ENCODE results near the gene EMP1.

EMP1 gene

GRCh38 chr12:13195250-13195649 lies 1.3 kb upstream of the EMP1 start:
- no peak for DNase-seq (ENCODE audit: extremely low read depth in 1 of 2, low read depth in 1 of 2)

- DNase-seq (ENCODE audit: extremely low read depth in 1 of 2, low read depth in 1 of 2): no peak
Observed at GRCh38 chr12:13195785-13196129, 769 bp upstream of the EMP1 start.

- no peak for DNase-seq (ENCODE audit: extremely low read depth in 1 of 2, low read depth in 1 of 2)
Observed at GRCh38 chr12:13197032-13197431, 506 bp downstream of the EMP1 start.

DNA sequence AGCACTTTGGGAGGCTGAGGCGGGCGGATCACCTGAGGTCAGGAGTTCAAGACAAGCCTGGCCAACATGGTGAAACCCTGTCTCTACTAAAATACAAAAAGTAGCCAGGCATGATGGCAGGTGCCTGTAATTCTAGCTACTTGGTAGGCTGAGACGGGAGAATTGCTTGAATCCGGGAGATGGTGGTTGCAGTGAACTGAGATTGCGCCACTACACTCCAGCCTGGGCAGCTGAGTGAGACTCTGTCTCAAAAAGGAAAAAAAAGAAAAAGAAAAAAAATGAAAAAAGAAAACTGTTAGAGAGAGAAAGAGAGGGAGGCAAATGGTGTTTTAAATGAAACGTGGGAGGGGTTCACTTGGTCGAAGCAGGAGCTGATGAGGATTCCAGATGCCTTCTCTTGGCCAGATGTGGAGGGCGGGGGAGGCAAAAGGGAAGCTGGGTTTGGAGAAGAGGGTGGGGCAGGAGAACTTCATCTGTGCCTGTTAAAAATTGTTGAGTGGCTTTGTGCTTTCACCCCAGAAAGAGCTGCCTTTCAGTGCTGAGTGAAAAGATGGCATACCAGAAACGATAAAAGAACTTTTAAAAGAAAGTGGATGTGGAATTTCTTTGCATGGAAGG lies 1.1 kb downstream of the EMP1 start:
- no peak for DNase-seq (ENCODE audit: extremely low read depth in 1 of 2, low read depth in 1 of 2)

DNA sequence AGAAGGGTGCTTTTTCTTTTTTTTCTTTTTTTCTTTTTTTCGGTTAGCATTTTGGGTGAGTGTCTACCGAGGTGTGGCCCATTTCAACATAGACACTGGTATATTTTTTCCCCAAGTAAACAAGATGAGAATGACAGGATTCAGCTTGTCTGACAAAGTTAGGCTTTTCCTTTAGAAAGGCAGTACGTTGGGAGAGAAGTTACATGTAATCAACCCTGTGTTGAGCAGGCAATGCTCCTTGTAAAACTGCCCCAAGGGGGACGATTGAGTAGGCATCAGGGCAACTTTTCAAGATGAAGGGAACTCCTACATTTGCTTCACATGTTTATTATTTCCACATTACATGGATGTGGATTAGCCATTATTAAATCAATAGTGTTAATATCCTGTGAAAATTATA lies 1.7 kb downstream of the EMP1 start:
- DNase-seq (ENCODE audit: extremely low read depth in 1 of 2, low read depth in 1 of 2): no peak

DNA sequence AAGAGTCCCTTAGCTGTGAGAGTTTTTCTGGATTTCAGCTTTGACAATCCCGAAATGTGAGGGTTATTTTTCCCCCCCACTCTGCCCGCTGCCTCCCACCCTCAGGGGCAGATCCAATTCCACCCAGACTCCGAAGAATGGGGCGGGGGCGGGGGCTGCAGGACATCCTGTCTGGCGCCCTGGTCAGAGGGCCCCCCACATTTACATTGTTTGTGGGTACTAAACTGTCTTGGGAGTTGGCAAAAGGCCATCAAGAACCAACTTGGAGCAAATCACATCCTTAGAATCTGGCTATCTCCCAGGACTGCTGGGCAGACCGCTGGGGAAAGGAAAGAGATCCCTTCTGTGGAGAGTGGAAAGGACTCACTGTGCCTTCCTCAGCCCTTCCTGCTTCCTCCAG lies 2.4 kb downstream of the EMP1 start:
- no peak for DNase-seq (ENCODE audit: extremely low read depth in 1 of 2, low read depth in 1 of 2)

GRCh38 chr12:13199592-13199991 lies 3.1 kb downstream of the EMP1 start:
- no peak for DNase-seq (ENCODE audit: extremely low read depth in 1 of 2, low read depth in 1 of 2)

GRCh38 chr12:13200841-13201240 lies 4.3 kb downstream of the EMP1 start:
- no peak for DNase-seq (ENCODE audit: extremely low read depth in 1 of 2, low read depth in 1 of 2)

- no peak for DNase-seq (ENCODE audit: extremely low read depth in 1 of 2, low read depth in 1 of 2)
Observed at GRCh38 chr12:13203034-13203922, 6.8 kb downstream of the EMP1 start.

- DNase-seq (ENCODE audit: extremely low read depth in 1 of 2, low read depth in 1 of 2): no peak
Observed at GRCh38 chr12:13204428-13204827, 7.9 kb downstream of the EMP1 start.

DNA sequence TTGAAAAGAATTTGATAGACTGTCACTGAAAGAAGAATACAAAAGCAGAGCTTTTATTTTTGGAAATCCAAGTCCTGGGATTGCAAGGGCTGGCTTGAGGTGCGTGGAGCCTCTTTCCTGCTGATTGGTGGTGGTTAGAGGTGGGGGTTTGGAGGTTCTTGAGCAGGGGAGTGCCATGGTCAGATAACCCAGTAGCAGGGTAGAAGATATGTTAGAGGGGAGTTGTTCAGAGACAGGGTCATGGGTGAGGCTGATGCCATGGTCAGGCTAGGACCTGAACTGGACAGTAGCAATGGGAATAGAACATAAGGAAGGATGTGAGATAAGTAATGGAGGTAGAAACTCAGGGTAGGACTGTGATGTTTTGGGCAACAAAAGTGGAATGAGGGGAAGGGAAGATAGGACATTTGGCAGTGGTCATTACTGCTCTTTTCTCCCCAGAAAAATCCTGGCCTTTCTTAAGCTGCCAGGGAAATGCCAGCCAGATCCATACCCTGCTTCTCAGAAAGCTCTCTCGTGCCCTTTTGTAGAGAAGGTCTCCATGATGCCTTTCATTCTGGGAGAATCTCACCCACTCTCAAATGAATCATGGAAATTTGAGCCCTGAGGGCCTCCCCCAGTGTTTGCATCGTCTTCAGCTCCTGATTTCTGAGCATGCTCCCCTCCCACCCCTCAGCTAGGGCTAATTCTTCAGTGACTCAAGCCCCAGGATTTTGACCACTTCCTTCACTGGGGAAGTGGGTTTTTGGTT lies 9.5 kb downstream of the EMP1 start:
- no peak for DNase-seq (ENCODE audit: extremely low read depth in 1 of 2, low read depth in 1 of 2)

DNA sequence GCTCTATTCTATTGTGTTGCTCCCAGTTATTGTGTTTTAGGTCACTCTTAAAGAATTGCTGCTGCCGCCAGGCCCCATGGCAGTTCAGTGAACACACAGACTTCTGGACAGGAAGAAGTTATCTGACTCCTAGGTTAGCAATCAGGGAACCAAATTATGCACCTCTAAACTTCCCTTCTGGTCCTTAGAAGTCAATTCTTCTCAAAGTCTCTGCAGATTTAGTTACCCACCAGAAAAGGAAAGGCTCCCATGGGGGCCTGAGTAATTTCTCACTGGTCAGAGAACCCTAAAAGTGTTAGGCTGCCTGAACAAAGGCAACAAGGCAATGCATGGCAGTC lies 10.0 kb downstream of the EMP1 start:
- DNase-seq (ENCODE audit: extremely low read depth in 1 of 2, low read depth in 1 of 2): no peak

DNA sequence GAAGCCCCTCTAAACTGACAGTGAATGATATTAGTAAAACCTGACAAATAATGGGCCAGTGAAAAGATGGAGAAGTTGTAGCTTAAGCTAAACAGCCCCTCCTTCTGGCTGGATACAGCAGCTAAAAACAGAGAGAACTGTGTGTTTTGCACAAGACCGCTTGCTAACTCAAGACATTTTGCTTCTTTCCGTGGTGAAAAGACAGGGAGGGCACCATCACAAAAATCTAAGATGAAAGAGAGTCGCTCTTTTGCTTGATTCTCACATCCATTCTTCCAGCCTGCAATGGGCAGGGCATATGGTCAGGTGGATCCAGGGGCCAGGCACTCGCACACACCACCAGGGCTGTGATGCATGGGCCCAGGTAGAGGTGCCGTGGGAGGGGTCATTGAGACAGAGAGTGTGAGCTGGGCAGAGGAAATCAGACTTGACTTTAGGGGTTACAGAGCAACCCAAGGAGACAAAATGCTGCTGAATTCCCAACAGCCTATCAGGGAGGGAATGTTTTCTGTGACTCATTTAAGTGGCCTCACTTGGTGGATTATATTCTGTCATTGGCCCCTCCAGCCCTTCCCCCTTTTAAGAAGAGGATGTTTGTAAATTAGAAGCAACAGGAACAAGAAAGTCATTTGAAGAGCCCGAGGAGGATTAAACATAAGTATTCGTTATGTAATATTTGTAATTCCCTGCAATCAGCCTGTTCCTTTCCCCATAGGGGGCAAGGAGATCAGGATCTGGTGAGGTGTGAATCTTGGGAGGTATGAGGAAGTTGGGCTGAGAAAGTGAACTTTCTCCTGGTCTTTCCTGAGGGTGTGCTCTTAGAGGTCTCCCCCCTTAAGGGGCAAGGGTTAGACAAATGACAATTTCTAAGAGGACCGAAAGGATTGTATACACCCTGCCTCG lies 12.3 kb downstream of the EMP1 start:
- no peak for DNase-seq (ENCODE audit: extremely low read depth in 1 of 2, low read depth in 1 of 2)

DNA sequence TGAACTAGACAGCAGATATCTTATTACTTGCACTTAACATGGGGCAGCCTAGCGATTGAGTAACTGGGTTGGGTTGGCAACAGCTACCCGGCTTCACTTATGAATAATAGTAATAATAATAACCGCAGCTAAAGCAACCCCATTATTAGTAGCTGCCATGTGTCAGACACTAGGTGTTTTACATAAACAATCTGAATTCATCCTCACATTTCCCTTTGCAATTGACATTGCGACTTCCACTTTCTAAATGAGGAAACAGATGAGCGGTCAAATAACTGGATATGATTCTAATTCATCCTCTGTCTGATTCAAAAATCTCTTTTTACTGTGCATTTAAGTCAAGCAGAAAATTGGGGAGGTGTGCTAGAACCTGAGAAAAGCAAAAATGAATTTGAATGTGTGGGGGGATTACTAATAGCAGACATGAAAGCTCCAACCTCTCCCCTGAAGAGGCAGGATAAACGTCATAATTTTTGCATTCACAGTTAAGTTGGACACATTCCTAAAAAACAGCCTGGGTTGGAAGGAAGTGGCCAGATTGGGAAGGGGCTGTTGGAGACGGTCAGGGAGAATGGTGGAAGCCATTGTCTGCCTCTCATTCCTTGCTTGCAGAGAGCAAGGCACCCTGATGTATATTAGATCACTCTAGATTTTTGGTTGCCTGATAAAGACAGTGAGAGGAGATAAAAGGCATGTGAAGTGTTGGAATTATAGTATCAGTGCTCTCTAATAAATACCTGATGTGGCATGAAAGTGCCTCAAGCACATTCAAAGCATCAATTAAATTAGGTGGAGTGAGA lies 13.1 kb downstream of the EMP1 start:
- no peak for DNase-seq (ENCODE audit: extremely low read depth in 1 of 2, low read depth in 1 of 2)

- no peak for DNase-seq (ENCODE audit: extremely low read depth in 1 of 2, low read depth in 1 of 2)
Observed at GRCh38 chr12:13210236-13211190, 14.0 kb downstream of the EMP1 start.

DNA sequence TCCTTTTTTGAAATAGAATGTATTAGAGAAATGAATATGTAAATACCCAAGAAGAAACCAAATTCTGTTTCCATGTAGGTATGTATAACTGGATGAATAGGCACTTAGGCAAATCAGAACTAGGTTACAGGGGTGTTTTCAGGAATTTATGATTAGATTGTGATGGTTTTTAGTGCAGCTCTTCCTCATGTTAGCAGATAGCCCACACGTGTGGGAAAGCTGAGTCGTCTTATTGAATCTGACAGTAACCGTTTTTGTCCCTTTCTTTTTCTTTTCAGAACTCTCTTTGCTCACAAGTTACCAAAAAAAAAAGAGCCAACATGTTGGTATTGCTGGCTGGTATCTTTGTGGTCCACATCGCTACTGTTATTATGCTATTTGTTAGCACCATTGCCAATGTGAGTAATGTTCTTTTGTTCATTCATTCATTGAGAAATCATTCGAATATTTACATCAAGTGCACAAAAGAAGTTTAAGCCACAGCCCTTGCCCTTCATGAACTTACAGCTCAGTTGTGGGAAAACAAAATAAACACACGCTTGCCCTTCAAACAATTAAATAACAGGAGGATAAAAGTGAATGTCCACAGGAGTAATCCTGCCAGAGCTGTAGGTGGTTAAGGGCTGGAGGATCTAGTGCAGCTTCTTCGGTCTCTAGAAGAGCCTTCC lies 14.8 kb downstream of the EMP1 start:
- DNase-seq (ENCODE audit: extremely low read depth in 1 of 2, low read depth in 1 of 2): no peak

DNA sequence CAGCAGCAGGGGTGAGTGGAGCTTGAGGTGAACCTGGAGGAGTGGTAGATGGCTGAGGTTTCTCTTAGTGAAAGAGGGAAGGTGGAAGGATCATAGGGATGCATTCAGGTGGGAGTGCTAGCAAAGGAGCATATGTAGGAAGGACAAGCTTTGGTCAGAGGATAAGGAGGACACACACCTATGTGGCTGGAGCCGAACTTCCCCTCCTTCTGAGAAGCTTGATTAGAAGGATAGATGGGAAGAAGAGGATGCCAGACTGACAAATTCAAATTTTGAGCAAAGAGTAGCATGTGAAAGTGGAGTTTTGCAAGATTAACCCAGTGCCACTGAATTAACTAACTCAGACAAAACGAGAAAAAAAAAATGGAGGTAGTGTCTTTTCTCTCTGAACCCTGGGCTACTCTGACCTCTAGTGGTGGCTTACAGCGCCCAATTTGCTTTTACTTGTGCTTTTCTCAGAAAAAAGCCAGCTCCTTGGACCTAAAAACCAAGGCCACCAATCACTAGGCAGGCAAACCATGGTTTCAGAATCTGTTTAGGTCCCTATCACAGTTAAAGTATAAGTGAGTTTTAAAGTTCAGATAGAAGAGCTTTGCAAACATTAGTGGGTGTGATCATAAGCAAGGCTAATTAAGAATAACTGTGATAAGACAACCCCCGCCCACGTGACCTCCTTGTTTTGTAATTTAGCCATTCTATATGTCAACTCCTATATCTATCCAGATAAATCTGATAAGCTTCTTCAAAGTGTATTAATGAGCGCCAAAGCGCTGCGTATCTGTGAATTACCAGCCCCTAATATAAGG lies 15.5 kb downstream of the EMP1 start:
- peak; percentile 36 for DNase-seq (ENCODE audit: extremely low read depth in 1 of 2, low read depth in 1 of 2)

- DNase-seq (ENCODE audit: extremely low read depth in 1 of 2, low read depth in 1 of 2): no peak
Observed at GRCh38 chr12:13215056-13215455, 18.5 kb downstream of the EMP1 start.

Data from activated CD8-positive, alpha-beta memory T cell treated with anti-CD3 and anti-CD28 coated beads for 1 hour (primary cell).